ENCODE data around the gene SUMO3.

The SUMO3 gene

DNA sequence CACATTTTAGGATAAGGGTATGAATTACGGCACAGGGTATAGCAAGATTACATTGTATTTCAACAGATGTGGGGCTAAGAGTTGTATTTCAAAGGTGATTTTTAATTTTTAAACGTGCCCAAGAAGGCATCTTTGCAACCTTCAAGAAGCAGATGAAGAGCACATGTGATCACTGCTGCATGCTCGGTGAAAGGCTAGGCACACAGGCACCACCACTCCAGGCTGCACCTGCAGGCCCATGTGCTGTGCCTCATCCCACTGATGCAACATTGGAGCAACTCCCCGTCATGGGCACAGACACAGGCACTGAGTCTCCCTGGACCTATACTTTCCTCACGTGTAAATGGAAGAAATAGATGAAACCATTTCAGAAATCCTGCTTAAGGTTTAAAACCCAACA, 39.8 kb downstream of the SUMO3 start:
- no peak for DNase-seq

DNA sequence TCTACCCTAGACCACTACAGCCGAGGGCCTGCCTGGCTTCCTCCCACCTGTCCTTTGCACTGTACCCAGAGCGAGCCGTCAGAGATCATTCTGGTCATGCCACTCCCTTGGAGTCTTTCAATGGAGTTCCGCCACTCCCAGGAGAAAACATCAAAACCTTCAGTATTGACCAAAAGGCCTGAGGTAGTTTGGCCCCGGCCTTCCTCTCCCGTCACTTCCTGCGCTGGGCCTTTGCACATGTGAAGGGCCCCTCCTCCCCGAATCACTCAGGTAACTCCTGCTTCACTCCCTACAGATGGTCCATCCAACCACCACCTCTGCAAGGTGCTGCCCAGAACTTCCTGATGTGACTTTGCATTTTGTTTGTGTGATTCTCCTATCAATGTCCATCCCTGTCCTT, 42.9 kb downstream of the SUMO3 start:
- no peak for DNase-seq

DNA sequence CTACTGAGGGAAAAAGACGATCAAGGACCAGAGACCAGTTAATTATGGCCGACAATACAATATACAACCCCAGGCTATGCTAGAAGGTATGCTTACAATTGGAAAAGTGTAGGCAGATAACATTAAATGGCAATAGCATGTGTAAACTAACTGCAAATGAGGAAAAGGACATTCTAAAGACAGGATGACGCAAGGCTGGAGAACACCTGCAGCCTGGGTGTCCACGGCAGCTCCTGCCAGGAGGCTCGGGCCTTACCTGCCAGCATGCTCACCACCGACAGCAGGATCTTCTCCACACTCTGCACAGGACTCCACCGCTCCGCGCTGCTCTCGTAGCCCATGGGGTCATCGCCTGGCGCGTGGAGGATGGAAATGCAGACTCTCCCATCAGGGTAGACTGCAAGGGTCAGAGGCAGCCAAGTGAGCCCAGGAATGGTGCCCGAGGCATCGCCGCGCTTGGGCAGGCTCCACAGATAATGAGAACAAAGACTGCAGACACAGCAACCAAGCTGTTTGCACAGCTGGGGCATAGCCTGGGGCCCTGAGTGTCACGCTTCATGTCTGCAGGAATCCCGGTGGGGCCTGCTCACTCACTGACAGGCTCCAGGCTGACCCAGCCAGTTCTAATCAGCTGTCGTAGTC, 44.5 kb downstream of the SUMO3 start:
- no peak for DNase-seq

DNA sequence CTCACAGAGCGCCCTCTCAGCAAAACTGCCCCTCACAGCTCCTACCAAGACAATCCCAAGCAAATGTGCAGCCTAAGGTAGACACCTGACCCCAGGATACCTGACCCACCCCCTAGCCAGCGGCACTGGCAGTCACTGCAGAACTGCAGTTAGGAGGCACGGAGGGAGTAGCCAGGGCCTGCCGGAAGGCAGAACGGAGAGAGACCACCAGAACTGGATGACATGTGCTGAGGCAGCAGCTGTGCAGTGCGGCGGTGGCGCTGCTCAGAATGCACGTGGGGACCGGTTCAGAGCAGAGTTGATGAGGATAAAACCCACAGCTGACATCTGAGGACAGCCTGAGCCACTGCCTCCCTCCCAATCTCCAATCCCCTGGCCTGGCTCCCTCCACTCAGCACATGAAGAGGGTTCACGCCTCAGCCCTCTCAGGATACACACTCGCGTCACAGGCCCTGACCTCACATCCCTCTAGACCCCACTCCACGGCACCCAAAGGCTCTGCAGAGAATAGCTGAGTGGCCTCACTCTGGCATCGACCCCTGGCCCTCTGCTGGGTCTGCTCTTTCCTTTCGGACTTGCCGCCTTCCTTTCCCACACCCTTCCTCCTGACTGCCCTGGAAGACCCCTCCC, 45.9 kb downstream of the SUMO3 start:
- DNase-seq: no peak

DNA sequence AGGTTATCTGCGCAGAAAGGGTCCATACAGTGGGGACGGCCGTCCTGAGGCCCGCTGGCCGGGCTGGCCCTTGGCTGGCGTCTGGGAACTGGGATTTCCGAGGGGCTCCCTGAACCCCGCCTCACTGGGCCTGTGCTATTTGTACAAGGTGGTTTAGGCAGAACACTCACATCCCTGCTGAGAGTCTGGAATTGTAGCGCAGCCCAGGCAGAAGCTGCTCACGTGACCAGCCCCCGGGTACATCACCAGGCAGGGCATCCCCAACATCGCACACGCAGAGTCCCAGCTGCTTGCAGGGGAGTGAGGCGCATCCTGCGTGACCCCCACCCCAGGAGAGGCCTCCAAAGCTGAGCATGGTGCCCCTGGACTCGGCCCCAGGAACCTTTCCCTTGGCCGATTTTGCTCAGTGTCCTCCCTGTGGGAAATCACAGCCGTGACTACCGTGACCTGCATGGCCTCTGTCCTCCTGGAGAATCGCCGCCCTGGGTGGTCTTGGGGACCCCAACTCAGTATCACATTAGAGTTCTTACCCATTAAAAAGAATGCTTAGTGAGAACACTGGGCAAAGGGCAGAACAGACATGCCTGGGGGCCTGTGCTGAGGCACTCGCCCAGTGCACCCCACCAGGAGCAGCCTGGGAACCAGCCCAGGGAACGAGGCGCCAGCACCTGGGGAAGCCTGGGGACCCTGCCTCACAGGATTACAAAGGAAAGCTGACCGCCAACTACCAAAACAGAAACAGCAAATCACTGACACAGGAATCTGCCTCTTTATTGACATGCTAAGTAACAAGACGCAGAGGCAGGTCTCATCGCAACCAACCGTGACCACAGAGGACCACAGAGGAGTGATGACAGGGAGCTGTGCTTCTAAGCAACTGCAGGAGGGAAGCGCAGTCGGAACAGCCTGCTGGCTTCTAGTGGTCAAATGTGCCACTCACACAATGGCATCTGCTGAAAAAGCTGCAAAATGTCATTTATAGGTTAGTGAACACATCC, 49.7 kb downstream of the SUMO3 start:
- DNase-seq: no peak

DNA sequence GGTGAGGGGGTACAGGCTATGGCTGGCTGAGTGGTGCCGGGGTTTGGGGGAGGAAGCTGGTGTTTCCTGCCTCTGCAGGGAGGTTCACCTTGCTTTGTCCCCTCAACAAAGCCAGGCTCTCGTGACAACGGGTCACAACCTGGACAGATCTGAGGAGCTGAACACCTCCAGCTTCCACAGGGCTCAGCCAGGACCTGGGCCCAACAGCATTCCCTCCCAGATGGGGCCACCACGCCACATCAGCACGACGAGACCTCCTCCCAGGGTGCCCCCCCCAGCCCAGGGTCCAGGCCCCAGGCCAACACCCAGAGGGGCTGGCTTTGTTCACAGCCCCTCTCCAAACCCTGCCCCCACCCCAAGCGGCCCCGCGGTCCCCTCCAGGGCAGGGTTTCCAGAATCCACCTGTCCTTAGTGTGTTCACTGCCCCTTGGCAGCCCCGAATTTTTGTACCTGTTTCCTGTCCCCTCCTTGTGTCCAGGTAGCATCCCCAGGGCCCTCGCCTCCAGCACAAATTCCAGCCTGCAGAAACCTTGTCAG, 51.0 kb downstream of the SUMO3 start:
- DNase-seq: no peak

DNA sequence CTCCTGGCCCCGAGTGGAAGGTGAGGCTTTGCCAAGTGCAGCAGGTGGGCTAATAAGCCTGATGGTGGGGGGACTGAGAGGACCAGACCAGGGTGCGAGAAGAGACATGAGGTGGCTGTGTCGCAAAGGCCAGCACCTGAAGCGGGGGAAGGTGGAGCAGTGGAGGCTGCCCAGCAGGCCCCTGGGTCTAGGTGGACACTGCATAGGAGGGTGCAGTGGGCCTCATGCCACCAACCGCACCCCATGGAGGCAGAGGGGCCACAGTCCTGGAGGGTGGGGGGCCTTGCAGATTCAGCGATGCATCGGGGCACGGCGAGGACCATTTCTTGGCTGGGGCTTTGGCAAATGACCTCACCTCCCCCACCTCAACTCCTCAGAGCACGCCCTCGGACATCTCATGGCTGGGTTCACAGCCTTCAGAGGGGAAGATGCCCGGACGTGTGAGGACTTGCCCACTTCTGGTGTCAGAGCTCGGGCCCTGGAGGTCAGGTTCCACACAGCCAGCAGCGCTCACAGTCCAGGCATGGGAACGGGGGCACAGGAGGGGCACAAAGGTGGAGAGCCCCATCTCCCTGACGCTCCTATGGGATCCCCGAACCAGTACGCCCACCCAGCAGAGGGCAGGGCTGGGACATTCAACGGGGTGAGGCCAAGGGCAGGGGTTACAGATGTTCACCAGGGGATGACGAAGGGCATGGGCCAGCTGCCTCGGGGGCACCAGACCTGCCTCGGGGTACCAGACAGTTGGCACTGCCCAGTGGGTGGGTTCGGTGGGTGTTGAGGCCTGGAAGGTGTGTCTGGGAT, 51.6 kb downstream of the SUMO3 start:
- DNase-seq: no peak

DNA sequence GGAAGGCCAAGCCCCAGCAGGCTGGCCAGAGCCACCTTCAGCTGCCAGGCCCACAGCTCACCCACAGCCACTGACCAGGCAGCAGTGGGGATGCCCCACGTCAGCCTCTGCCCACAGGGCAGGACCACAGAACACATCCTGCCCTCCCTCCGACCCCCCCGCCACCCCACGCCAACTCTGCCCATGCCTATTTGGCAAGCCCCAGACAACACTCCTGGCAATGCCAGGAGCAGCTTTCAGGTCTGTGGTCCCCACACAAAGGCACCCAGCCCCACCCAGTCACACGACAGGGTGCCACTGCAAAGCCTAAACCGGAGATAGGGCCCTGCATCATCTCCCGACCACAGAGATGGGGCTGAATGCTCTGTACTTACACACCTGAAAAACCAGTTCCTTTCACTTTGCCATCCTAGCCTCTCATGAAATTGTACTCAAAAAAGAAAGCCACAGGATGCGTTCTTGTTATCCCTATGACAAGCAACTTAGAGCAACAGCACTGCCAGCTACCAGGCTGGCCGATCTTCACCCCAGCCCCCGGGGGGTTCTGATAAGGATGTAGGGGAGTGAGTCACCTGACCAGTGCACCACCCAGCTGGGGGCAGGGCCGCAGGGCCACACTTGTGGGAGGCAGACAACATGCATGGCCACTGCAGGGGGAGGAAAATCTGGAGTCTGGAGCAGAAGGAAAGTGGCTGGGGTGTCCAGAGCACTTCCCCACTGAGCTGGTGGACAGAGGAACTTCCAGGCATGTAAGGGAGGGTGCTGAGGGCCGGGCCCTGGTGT, 52.4 kb downstream of the SUMO3 start:
- no peak for DNase-seq

DNA sequence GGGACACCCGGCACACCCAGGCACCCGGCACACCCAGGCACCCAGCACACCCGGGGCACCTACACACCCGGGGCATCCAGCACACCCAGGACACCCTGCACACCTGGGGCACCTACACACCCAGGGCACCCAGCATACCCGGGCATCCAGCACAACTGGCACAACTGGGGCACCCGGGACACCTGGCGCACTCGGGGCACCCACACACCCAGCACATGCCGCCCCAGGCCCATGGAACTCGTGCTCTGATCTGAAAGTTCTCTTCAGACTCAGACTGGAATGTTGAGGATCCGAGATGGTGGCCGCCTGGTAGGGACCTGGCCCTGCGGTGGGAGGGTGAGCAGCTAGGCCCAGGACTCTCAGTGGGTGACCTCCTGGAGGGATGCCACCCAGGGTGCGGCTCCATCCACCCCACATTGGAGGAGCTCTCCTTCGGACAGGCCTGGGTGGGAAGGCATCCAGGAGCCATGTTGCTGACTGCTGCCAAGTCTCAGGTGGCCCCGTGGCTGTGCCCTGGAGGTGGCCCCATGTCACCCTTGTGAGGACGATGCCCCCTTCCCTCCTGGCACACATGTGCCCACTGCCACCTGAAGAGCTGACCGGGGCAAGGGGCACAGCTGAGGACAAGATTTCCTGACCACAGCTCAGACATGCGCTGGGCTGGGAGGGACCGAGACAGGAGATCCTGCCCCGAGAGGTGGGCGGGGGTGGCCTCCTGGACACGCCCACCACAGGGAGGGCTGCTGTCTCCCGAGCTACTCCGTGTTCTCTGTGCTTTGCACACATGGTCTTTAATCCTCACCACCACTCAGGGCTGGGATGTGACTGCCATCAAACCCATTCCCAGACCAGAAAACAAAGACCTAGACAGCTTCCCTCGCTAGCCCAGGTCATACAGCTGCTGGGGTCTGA, 53.3 kb downstream of the SUMO3 start:
- DNase-seq: no peak

DNA sequence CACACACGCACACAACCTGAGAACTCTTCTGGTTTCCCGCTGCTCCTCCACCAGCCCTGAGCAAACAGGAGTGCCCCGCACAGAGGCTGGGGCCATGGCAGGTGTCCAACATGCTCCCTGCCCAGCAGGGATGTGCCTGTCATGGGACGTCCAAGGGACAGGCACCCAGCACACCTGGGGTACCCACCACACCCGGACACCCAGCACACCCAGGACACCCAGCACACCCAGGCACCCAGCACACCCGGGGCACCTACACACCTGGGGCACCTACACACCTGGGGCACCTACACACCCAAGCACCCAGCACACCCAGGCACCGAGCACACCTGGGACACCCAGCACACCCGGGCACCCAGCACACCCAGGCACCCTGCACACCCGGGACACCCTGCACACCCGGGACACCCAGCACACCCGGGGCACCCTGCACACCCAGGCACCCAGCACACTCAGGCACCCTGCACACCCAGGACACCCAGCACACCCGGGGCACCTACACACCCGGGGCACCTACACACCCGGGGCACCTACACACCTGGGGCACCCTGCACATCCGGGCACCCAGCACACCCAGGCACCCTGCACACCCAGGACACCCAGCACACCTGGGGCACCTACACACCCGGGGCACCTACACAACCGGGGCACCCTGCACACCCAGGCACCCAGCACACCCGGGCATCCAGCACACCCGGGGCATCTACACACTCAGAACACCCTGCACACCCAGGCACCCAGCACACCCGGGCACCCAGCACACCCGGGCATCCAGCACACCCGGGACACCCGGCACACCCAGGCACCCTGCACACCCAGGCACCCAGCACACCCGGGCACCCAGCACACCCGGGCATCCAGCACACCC, 54.2 kb downstream of the SUMO3 start:
- DNase-seq: no peak

DNA sequence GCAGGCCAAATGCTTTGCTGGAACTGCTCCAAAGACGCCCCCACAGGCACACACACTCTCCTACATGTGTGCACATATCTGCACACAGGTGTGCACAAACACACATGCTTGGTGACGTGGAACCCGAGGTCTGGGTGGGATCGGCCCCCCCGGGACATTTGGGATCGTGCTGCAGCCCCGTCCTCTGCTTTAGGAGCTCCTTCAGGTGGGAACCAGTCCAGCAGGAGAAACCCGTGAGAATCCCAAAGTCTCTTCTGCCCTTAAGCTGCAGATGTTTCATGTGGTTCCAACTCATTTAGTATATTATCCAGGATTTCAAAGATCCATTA, 54.8 kb downstream of the SUMO3 start:
- DNase-seq: no peak

DNA sequence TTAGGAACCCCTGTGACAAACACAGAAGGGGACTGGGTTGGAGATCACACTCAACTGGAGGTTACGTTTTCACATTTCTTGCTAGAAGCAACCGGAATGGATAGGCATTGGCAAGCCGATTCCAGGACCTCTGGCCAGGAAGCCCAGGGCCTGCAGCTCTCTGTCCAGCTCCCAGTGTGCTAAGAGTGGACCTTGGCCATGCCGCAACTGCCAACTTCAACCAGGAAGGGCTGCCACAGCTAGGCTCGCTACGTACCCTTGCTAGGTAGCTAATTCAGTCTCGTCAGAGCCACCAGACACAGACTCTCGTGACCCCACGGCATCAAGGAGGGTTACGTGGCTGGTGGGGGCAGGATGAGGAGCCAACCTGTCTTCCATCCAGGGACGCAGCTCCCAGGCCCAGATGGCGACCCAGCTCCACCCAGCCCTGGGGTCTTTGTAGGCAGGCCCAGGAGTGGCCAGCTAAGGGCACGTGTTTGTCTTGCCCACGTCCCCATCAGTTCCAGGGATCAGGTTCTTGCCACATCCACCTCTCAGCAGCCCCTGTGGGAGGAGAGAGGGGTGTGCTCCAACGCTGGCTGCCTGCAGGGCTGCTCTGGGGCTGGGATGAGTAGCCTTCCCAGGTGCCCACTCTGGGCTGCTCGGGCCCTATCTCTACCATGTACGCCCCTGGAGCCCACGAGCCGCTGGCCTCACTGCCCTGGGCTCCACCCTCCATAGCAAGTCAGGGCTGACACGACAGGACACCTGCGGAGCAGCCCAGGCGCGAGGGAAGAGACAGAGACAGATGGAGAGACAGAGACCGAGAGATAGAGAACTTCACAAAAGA, 55.4 kb downstream of the SUMO3 start:
- DNase-seq: no peak

DNA sequence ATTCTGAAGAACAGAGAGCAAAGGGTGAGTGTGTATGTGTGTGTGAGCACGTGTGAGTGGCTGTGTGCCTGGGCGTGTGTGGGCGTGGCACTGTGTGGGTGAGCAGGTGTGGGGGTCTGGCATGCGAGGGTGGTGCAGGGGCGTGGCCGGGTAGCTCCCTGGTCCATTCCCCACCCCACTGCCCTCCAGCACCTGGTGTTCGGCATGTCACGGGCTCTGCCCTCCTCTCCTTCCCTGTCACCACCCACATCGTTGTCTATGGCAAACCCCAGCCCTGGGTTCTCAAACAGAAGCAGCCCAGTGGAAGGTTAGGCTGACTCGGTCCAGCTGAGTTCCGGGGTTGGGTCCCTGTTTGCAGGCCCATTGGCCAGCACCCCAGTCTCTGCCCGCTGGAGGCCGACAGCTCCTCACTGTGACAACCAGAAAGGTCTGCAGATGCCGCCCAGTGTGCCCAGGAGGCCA, 56.1 kb downstream of the SUMO3 start:
- DNase-seq: no peak

DNA sequence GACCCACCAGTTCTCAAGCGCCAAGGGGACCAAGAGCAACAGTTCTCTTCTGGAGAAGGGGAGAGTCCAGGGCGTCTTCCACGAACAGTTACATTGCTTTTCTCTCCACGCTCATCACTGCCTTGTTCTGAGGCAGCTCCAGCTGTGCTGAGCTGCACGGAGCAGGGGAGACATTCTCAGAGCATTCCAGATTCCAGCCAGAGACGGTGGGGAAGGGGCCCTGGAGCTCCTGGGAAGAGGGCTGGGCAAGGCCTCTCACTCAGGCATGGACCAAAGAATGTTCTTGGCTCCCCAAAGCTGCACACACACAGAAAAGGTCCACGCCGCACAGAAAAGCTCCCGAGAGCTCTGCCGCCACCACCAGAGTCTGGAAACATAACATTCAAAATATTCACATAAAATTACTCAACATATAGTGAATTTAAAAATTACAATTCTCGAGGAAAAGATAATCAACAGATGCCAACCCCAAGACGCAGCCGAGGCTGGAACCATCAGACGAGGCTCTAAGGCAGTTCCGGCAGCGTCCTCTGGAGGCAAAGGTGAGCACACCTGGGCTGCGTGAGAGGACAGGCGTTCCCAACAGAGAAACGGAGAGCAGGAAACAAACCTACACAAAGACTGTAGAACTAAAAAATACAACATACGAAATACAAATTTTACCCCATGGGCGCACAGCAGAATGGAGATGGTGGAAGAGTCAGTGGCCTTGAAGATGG, 56.7 kb downstream of the SUMO3 start:
- peak; percentile 48 for DNase-seq

DNA sequence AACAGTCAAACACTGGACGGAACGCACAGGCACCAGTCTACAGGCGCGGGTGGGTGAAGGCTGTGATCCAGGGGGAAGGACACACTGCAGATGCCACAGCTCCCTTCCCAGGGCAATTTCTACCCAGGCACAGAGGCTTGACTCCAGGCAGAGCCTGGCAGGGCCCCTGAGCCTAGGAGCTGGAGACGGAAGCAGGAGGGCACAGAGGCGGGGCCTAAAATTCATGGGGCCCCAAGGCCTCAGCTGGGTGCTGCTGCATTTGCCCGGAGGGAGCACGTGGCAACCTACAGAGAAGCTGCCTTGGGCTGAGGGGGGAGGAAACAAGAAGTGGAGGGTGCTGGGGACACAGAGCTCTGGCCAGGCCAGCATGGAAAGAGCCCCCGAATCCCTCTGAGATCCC, 57.5 kb downstream of the SUMO3 start:
- DNase-seq: no peak

DNA sequence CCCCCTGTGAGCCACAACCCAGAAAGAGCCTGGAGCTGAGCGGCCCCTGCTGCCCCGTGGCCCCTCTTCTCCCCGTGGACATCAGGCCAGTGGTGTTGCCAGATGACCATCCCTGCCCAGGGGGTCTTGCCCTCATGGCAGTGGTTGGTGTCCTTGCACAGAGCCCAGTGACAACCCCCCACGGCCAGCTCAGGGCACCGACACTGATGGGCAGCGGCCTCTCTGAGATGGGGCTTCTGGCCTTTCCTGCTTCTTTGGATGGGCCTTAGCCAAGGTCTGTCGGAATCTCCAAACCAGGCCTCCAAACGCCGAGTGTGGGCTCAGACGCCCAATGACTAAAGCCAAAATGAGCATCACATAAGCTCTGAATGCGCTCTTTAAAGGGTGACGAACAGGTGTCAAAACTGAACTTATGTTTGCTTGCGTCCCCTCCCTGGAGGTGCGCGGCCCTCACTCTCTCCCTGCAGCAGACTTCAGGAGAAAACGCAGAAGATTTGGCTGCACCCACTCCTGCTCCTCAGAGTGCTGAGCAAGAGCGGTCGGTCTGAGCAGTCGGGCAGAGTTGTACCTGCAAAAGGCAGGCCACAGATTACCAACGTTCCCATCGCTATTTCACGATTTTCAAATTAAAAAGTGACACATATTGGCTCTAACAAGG, 58.1 kb downstream of the SUMO3 start:
- no peak for DNase-seq

DNA sequence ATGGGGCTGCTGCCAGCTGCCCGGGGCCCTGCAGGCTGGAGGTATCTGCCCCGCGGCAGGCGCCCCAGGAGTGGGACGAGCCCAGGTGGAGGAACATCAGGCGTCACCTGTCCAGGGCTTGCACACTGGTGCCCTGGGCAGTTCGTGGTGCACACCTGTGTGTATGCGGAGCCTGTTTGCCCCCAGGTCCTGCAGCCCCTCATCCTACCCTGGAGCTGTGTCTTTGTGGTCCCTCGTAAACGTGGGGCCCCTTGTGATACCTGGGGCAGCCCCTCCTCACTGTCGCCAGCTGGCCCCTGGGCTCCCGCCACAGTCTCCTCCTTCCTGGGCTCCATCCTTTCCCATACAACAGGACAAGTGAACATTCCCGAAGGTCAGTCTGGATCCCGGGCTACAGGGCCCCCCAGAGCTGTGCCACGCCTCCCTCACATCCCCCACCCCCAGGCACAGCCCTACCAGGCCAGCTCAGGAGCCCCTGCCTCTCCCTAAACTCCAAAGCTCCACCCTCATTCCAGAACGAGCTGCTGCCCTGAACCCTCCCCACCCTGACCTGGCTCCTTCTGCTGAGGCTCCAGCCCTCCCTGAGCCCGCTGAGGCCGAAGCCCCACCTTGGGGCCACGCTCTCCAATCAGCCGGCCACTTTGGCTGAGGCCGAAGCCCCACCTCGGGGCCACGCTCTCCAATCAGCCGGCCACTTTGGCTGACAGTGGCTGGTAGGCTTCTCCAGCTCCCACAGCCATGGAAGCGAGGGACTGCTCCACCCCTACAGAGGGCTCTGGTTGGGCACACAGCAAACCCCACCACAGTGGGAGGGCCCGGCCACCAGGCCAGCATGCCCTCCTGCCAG, 58.9 kb downstream of the SUMO3 start:
- DNase-seq: no peak
